PFSK-1 (cell line): ENCODE data around the gene PRKAG2.

Experiments used
- SIN3A ChIP-seq: IDR thresholded peaks from 2 replicates; pipeline ENCODE4 v1.6.1; 2012; ENCODE audit warnings: mild to moderate bottlenecking, low read length, moderate library complexity, borderline replicate concordance; ENCODE audit not compliant: insufficient read depth
- TAF1 ChIP-seq: IDR thresholded peaks from 2 replicates; pipeline ENCODE4 v1.6.1; 2012; ENCODE audit warnings: low read length, control low read depth, borderline replicate concordance; ENCODE audit not compliant: insufficient read depth
- TF ChIP-seq, protein P1 (sequence below), 2 experiments: IDR thresholded peaks; 2 replicates each; pipeline versions ENCODE4 v1.6.1 to v1.8.0; 2011 to 2012; ENCODE audit warnings: low read depth in 2 of 2, low read length in 2 of 2, control low read depth in 1 of 2, inconsistent platforms in 1 of 2, mild to moderate bottlenecking in 1 of 2, moderate library complexity in 1 of 2; ENCODE audit not compliant: insufficient read depth in 1 of 2

DNA sequence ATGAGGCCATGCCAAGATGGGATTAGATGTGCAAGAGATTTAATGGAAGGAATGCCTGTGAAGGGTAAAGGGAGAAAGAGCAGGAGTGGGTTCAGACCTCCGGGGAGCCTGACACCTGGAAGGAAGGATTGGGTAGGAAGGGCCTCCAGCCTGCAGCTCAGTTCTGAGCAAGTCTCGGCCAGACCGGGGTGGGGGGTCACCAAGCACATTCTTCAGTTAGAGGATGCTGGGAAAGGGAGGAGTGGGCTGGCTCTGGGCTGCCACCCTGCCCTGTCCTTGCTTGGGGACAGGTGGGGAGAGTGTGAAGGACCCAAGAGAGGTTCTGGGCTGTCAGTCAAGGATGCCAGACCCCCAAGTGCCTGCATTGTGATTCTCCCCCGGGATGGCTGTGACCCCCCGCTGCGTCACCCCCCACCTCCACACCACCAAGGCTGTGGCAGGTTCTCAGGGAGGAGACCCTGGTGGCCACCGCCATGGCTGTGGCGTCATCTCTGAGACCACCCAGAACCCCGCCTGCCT, 16.5 kb upstream of the PRKAG2 start:
- TF ChIP-seq, protein P1, sequence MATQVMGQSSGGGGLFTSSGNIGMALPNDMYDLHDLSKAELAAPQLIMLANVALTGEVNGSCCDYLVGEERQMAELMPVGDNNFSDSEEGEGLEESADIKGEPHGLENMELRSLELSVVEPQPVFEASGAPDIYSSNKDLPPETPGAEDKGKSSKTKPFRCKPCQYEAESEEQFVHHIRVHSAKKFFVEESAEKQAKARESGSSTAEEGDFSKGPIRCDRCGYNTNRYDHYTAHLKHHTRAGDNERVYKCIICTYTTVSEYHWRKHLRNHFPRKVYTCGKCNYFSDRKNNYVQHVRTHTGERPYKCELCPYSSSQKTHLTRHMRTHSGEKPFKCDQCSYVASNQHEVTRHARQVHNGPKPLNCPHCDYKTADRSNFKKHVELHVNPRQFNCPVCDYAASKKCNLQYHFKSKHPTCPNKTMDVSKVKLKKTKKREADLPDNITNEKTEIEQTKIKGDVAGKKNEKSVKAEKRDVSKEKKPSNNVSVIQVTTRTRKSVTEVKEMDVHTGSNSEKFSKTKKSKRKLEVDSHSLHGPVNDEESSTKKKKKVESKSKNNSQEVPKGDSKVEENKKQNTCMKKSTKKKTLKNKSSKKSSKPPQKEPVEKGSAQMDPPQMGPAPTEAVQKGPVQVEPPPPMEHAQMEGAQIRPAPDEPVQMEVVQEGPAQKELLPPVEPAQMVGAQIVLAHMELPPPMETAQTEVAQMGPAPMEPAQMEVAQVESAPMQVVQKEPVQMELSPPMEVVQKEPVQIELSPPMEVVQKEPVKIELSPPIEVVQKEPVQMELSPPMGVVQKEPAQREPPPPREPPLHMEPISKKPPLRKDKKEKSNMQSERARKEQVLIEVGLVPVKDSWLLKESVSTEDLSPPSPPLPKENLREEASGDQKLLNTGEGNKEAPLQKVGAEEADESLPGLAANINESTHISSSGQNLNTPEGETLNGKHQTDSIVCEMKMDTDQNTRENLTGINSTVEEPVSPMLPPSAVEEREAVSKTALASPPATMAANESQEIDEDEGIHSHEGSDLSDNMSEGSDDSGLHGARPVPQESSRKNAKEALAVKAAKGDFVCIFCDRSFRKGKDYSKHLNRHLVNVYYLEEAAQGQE (IDR thresholded peaks at IDR 0.05; ENCODE audit: insufficient read depth in 1 of 2, low read depth in 2 of 2, low read length in 2 of 2) = no peak
- no peak for TF ChIP-seq TAF1
- no peak for TF ChIP-seq SIN3A
